GM12878 (cell line): ENCODE results near the gene WWOX. TPM values are rescaled to one million over a fixed set of nuclear protein-coding genes. Genes with fewer than 3 reads are reported as not detected.

Experiments
- ATF7 ChIP-seq: fragments of 450-650 bp; IDR thresholded peaks from 2 replicates; pipeline ENCODE4 v1.6.1; 2016; ENCODE audit warnings: low read depth, mild to moderate bottlenecking
- BCL3 ChIP-seq: IDR thresholded peaks from 2 replicates; pipeline ENCODE4 v1.6.1; 2011; ENCODE audit warnings: borderline replicate concordance, low read depth, mild to moderate bottlenecking, moderate library complexity, low read length; ENCODE audit not compliant: insufficient read depth, poor library complexity, severe bottlenecking
- CBX5 ChIP-seq: sonication (generic); IDR thresholded peaks from 2 replicates; pipeline ENCODE4 v1.6.1; 2016; ENCODE audit warnings: low read depth, moderate library complexity, mild to moderate bottlenecking, inconsistent platforms
- CHD1 ChIP-seq: IDR thresholded peaks from 2 replicates; pipeline ENCODE4 v1.6.1; 2012; ENCODE audit warnings: low read depth, low read length, improper control_type of control experiment
- E4F1 ChIP-seq: fragments of 450-650 bp; IDR thresholded peaks from 2 replicates; pipeline ENCODE4 v1.6.1; 2018; ENCODE audit warnings: borderline replicate concordance, mild to moderate bottlenecking; ENCODE audit not compliant: partially characterized antibody
- EED ChIP-seq: sonication (generic); IDR thresholded peaks from 2 replicates; pipeline ENCODE4 v1.6.1; 2016; ENCODE audit warnings: antibody characterized with exemption, low read depth
- ELK1 ChIP-seq: IDR thresholded peaks from 2 replicates; pipeline ENCODE4 v1.6.1; 2012; ENCODE audit warnings: low read depth, low read length, improper control_type of control experiment
- MTA3 ChIP-seq: IDR thresholded peaks from 2 replicates; pipeline ENCODE4 v1.6.1; 2012; ENCODE audit warnings: low read length, inconsistent platforms, borderline replicate concordance
- STAT1 ChIP-seq: fragments of 450-650 bp; conservative IDR thresholded peaks from 2 replicates; pipeline ENCODE4 v1.6.1; 2014; ENCODE audit warnings: antibody characterized with exemption, mild to moderate bottlenecking
- polyA plus RNA-seq, 11 experiments: library from polyadenylated mRNA; depleted of rRNA in 4 of 11; unstranded in 6 of 11; stranded (reverse) in 5 of 11; fragments of >200 nt; fragmentation: Nextera tagmentation in 4 of 11; fragmentation: Illumina TruSeq in 1 of 11; extraction: Ambion mirVana in 4 of 11; extraction: Trizol in 1 of 11; gene quantifications; 1 replicate in 1 of 11; 2 replicates in 10 of 11; pipeline versions ENCODE4 v1.2.1 to v1.2.3, GENCODE V29; 2011 to 2016; ENCODE audit warnings: inconsistent platforms in 2 of 11, missing spikeins in 2 of 11, low read depth in 1 of 11
- total RNA-seq, 4 experiments: library from RNA; depleted of rRNA in 3 of 4; stranded (reverse); fragments of >200 nt in 3 of 4; fragmentation: Illumina TruSeq in 1 of 4; extraction: Trizol in 1 of 4; gene quantifications; 2 replicates each; pipeline versions ENCODE4 v1.2.1 to v1.2.3, GENCODE V29; 2013 to 2021
- TF ChIP-seq, protein P1 (sequence below): fragments of 150-350 bp; IDR thresholded peaks from 2 replicates; pipeline ENCODE4 v1.6.1; 2014; ENCODE audit warnings: mild to moderate bottlenecking, low read depth, low read length

Gene WWOX
- total and polyA plus RNA-seq, 10 of the 15 experiments (the other 5 are each of a cell fraction or from before 2014, with no cell fraction given): 2.8 to 24.4 (median 17.8) TPM

DNA sequence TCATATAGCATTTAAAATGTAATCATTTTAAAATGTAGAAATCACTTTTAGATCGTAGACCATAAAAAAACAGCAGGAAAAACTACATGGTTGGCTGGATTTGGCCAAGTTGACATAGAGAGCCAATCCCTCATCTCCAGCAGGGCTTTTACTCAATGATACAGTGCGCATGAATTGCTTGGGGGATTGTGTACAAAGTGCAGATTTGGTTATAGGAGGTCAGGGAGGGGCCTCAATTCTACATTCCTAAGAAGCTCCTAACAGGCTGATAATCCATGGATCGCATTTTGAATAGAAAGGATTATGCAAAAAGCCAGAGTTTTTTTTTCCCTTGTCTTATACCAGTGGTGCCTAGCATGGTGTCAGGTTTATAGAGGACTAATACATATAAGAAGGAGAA lies 1056.0 kb downstream of the WWOX start (continued):
- no peak for TF ChIP-seq EED
- TF ChIP-seq CBX5: no peak
- TF ChIP-seq CHD1: no peak
- no peak for TF ChIP-seq BCL3
- TF ChIP-seq E4F1: no peak
- TF ChIP-seq ATF7: no peak
- no peak for TF ChIP-seq STAT1
- no peak for TF ChIP-seq ELK1
- TF ChIP-seq, protein P1, sequence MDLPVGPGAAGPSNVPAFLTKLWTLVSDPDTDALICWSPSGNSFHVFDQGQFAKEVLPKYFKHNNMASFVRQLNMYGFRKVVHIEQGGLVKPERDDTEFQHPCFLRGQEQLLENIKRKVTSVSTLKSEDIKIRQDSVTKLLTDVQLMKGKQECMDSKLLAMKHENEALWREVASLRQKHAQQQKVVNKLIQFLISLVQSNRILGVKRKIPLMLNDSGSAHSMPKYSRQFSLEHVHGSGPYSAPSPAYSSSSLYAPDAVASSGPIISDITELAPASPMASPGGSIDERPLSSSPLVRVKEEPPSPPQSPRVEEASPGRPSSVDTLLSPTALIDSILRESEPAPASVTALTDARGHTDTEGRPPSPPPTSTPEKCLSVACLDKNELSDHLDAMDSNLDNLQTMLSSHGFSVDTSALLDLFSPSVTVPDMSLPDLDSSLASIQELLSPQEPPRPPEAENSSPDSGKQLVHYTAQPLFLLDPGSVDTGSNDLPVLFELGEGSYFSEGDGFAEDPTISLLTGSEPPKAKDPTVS: no peak
- no peak for TF ChIP-seq MTA3
